Camera-type eye (tissue), 1 donor: ENCODE data around the gene NDUFA9. TPM values are rescaled to one million over a fixed set of nuclear protein-coding genes. Genes with fewer than 3 reads are reported as not detected.

Experiments
- total RNA-seq: library from RNA; depleted of rRNA; stranded (reverse); fragments of >200 nt; gene quantifications from one replicate; pipeline ENCODE4 v1.2.3, GENCODE V29; 2014

The NDUFA9 gene
- total RNA-seq: 63.7 TPM

GRCh38 chr12:4648501-4649357 is at the start of gene NDUFA9, which contains the start of gene AKAP3:
NDUFA9 (plus strand) TSS chr12:4649114; CDS start chr12:4649127, 13 bp downstream.
AKAP3 (minus strand) TSS chr12:4649051; CDS start chr12:4638196, 10,855 bp downstream.

Other genes with a start within 250 kb of the NDUFA9 start
- gene FGF6, start 203.3 kb upstream of the NDUFA9 start, total RNA-seq: 1.8 TPM
- gene RAD51AP1, start 110.2 kb upstream of the NDUFA9 start, total RNA-seq: 21.4 TPM
- 24.8 TPM for gene DYRK4, start 86.9 kb upstream of the NDUFA9 start, total RNA-seq
- gene AKAP3, start 63 bp upstream of the NDUFA9 start, total RNA-seq: 0.99 TPM
- gene GALNT8, start 71.3 kb downstream of the NDUFA9 start, total RNA-seq: 10.1 TPM